ENCODE measurements around the gene RELN. TPM values are rescaled to one million over a fixed set of nuclear protein-coding genes. Genes with fewer than 3 reads are reported as not detected.

The RELN gene
- total RNA-seq, 1 experiment from 2014 or later = 0.20 TPM

DNA sequence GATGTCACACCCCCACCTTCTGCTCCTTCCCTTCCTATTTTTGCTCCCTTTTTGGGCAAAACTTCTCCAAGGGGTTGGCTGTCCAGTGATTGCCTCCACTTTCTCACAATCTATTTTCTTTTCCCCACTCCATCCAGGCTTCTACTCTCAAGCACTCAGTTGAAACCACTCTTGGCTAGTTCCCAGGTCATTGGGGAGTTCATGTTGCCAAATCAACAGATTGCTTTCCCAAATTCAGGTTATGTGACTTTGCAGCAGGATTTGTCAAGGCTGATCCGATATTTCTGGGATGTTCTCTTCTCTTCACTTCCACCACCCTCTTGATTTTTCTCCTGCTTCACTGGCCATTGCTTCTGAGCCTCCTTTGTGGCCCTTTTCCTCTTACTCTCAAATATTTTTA is 284.8 kb downstream of the RELN start:
- TF ChIP-seq ZSCAN18 (CRISPR knock-in tag; IDR thresholded peaks at IDR 0.05) (no peak), ZMAT4 (CRISPR knock-in tag; IDR thresholded peaks at IDR 0.05) (no peak), HMGA2 (CRISPR knock-in tag; IDR thresholded peaks at IDR 0.05) (no peak), ZNF219 (CRISPR knock-in tag; IDR thresholded peaks at IDR 0.05; ENCODE audit: borderline replicate concordance) (no peak), GABPB1 (CRISPR knock-in tag; IDR thresholded peaks at IDR 0.05) (no peak), ATF6 (CRISPR knock-in tag; IDR thresholded peaks at IDR 0.05) (no peak), NFATC4 (CRISPR knock-in tag; IDR thresholded peaks at IDR 0.05) (no peak), NR2C2 (CRISPR knock-in tag; IDR thresholded peaks at IDR 0.05) (no peak), E2F5 (CRISPR knock-in tag; IDR thresholded peaks at IDR 0.05) (no peak), ETV6 (CRISPR knock-in tag; IDR thresholded peaks at IDR 0.05) (no peak), ZNF121 (CRISPR knock-in tag; IDR thresholded peaks at IDR 0.05) (no peak)
- TF ChIP-seq, protein P1, sequence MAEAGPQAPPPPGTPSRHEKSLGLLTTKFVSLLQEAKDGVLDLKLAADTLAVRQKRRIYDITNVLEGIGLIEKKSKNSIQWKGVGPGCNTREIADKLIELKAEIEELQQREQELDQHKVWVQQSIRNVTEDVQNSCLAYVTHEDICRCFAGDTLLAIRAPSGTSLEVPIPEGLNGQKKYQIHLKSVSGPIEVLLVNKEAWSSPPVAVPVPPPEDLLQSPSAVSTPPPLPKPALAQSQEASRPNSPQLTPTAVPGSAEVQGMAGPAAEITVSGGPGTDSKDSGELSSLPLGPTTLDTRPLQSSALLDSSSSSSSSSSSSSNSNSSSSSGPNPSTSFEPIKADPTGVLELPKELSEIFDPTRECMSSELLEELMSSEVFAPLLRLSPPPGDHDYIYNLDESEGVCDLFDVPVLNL (CRISPR knock-in tag; IDR thresholded peaks at IDR 0.05; ENCODE audit: borderline replicate concordance, low read depth) = no peak
- TF ChIP-seq, protein P2, sequence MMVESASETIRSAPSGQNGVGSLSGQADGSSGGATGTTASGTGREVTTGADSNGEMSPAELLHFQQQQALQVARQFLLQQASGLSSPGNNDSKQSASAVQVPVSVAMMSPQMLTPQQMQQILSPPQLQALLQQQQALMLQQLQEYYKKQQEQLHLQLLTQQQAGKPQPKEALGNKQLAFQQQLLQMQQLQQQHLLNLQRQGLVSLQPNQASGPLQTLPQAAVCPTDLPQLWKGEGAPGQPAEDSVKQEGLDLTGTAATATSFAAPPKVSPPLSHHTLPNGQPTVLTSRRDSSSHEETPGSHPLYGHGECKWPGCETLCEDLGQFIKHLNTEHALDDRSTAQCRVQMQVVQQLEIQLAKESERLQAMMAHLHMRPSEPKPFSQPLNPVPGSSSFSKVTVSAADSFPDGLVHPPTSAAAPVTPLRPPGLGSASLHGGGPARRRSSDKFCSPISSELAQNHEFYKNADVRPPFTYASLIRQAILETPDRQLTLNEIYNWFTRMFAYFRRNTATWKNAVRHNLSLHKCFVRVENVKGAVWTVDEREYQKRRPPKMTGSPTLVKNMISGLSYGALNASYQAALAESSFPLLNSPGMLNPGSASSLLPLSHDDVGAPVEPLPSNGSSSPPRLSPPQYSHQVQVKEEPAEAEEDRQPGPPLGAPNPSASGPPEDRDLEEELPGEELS (CRISPR knock-in tag; IDR thresholded peaks at IDR 0.05) = no peak
- TF ChIP-seq, protein P3, sequence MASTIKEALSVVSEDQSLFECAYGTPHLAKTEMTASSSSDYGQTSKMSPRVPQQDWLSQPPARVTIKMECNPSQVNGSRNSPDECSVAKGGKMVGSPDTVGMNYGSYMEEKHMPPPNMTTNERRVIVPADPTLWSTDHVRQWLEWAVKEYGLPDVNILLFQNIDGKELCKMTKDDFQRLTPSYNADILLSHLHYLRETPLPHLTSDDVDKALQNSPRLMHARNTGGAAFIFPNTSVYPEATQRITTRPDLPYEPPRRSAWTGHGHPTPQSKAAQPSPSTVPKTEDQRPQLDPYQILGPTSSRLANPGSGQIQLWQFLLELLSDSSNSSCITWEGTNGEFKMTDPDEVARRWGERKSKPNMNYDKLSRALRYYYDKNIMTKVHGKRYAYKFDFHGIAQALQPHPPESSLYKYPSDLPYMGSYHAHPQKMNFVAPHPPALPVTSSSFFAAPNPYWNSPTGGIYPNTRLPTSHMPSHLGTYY (CRISPR knock-in tag; IDR thresholded peaks at IDR 0.05) = no peak
- TF ChIP-seq, protein P4, sequence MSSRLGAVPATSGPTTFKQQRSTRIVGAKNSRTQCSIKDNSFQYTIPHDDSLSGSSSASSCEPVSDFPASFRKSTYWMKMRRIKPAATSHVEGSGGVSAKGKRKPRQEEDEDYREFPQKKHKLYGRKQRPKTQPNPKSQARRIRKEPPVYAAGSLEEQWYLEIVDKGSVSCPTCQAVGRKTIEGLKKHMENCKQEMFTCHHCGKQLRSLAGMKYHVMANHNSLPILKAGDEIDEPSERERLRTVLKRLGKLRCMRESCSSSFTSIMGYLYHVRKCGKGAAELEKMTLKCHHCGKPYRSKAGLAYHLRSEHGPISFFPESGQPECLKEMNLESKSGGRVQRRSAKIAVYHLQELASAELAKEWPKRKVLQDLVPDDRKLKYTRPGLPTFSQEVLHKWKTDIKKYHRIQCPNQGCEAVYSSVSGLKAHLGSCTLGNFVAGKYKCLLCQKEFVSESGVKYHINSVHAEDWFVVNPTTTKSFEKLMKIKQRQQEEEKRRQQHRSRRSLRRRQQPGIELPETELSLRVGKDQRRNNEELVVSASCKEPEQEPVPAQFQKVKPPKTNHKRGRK (CRISPR knock-in tag; IDR thresholded peaks at IDR 0.05; ENCODE audit: borderline replicate concordance) = no peak
- Mint-ChIP-seq H3K36me3 (no peaks in the 10 kb centered on the region), H3K4me3 (no peak overlapping the region), H3K27ac (no peak overlapping the region), H3K4me1 (peaks cover 8% of the 10 kb centered on the region), H3K27me3 (ENCODE audit: low read depth) (no peaks in the 10 kb centered on the region), H3K9me3 (no peaks in the 10 kb centered on the region)
- DNase-seq (ENCODE audit: low spot score) = no peak
- CTCF ChIA-PET = no interaction called here
- POLR2A ChIA-PET = no interaction called here
- no peak for ATAC-seq
